GM21723 (cell line): ENCODE results near the gene MAGED2.
"Not testable (repeated sequence)": the region's sequence is repeated elsewhere in the genome, so short reads cannot be mapped to it uniquely, and the experiment has no call there.

Source experiments
- ATAC-seq: cut with Tn5 transposase; IDR thresholded peaks from one replicate; pipeline ENCODE4 v1.9.1; 2021; ENCODE audit warnings: mild to moderate bottlenecking, moderate library complexity; ENCODE audit not compliant: unreplicated experiment

MAGED2 gene, protein sequence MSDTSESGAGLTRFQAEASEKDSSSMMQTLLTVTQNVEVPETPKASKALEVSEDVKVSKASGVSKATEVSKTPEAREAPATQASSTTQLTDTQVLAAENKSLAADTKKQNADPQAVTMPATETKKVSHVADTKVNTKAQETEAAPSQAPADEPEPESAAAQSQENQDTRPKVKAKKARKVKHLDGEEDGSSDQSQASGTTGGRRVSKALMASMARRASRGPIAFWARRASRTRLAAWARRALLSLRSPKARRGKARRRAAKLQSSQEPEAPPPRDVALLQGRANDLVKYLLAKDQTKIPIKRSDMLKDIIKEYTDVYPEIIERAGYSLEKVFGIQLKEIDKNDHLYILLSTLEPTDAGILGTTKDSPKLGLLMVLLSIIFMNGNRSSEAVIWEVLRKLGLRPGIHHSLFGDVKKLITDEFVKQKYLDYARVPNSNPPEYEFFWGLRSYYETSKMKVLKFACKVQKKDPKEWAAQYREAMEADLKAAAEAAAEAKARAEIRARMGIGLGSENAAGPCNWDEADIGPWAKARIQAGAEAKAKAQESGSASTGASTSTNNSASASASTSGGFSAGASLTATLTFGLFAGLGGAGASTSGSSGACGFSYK

DNA sequence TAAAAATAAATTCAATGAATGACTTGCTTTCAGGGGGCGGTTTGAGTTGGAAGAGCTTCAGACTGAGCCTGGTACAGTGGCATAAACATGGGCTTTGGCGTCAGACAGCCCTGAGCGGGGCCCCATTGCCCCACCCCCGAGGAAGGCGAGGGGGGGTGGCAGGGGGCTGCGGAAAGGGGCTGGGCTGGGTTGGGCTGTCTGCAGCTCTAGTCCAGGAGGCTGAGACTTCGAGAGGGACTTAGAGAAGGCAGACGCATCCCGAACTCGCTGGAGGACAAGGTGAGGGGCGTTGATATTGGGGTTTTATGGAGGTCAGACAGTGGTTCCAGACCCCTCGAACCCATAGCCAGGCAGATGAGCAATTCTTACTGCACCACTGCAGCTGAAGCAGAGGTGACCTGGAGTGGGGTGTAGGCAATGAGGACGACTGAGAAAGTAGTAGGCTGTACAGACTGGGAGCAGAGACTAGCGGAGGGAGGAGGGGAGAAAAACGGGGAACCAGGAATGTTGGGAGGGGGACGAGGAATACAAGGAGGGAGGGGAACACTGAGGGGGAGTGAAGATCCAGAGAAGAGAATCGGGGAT is at the start of gene MAGED2:
MAGED2 (plus strand) TSS at position 222 of the 585 bp plus-strand sequence. CDS start 1,587 bp downstream, outside the sequence.
- ATAC-seq, result no peak

DNA sequence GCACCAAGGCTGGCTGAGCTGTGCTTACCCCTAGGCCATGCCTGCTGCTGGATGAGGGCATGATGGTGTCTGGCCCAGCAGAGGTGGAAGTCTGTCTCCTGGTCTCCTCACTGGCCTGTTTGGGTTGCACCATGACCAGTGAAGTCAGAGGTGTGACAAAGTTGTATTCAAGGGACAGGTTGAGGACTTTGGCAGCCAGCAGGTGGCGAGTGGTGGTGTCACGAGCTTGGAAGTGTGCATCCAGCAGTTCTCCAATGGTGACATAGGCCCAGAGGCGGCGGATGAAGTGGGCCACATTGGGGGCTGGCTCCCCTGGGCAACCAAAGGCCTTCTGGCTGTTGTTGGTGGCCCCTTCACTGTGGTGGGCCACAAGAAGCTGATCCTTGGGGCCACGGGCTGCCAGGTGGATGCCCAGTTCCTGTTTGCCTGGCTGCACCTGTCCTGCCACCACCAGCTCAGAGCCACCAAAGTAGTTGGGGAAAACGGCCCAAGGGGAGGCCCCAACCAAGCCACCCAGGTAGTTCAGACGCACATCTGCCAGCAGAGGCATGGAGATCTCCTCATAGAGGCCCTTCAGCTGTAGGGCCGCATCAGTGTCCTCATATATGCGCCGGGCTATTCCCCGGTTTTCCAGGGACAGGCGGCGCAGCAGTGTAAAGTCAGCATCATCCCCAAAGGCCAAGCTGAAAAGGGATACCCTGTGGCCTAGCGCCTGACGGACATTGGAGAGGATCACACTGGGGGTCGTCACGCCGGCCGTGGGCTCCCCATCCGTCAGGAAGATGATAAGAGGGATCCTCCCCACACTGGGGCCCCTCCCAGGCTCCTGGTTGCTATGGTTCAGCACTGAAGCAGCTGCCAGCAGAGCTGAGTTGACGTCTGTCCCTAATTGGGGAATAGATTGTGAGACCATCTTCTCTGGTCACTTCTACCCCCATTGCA is 49.2 kb upstream of the MAGED2 start:
- no peak for ATAC-seq

DNA sequence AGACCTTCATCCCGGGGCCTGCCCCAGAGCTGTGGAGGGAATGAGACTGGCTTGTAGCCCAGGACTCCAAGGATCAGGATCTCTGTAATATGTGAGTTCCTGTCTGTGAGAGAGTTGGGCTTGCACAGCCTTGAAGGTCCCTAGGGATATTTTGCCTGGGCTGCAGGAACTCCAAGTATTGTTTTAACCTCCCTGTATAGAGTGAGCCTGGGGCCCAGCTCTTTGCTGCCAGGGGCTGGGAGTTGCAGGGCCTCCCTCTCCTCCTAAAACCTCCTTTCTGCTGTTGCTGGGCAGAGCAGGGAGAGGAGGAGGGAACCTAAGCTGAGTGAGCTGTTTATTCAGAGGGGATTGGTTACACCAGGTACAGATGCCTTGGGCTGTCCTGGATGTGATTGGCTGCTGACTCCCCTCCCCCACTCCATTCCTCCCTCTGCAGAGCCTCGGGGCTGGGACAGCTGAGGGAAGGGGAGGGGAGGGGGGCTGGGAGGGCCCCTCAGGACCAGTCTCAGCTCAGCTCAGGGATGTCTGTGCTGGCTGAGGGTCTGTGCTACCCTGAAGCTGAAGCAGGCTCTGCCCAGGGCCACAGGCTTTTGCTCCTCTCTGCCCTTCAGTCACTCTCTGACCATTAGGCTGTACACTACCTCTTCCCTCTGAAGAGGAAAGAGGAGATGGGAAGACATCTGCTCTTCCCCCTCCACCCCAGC is 33.0 kb upstream of the MAGED2 start:
- not testable (repeated sequence) for ATAC-seq

DNA sequence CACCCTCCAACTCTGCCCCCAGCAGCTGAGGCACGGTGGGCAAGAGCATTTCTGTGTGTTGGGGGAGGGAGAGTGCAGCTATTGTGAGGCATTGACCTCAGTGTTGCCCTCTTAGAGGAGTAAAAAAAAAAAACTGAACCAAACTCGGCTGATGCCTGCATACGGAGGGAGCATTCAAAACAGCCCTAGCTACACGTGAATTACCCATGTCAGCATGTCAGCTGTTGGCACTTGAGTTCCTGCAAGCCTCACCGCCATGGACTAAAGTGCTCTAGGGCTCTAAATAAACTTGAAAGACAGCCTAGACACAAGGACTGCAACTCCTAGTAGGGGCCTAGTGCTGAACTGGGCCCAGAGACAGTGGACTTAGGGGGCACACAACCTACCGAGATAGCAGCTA is 31.5 kb upstream of the MAGED2 start:
- no peak for ATAC-seq

DNA sequence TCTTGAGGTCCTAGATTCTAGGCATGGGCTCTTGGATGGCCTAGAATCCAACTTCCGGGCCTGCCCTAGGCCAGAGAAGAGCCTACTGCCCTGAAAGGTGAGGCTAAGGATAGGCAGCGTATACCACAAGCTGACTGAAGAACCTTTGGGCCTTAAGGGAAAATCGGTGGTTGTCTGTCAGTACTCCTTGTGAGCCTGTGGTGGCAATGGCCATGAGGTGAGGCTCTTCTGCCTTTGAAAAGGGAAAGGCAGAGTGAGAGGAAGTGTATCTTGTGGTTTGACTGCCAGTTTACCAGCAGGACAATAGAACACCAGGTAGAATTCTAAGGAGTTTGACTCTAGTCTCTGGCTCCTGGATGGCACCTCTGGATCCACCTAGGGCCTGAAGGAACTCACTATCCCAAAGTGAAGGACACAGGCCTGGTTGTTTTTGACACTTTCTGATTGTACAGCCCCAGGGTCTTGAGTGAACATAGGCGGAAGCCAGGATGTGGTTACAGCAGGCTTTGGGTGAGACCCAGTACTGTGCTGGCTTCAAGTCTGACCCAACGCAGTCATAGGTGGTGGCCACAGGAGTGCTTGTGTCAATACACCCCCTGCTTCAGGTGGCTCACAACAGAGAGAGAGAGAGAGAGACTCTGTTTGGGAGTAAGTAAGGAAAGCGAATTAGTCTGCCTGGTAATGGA is 30.4 kb upstream of the MAGED2 start:
- no peak for ATAC-seq

DNA sequence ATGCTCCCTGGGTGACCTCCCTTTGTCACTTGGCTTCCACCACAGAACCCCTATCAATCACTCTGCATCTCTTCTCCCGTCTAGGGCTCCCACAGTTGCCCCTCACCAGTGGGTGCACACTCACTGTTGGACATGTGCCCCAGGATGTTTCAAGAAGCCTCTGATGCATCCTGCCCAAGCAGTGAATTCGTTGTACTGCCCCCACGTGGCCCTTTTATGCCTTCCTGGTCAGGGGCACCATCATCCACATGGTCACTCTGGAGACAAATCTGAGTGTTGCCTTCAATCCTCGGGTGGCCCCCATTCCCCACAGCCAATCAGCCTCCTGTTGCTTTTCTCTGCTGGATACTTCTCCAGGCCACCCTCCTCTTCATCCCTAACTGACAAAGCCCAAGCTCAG is 21.6 kb upstream of the MAGED2 start:
- ATAC-seq, result no peak

DNA sequence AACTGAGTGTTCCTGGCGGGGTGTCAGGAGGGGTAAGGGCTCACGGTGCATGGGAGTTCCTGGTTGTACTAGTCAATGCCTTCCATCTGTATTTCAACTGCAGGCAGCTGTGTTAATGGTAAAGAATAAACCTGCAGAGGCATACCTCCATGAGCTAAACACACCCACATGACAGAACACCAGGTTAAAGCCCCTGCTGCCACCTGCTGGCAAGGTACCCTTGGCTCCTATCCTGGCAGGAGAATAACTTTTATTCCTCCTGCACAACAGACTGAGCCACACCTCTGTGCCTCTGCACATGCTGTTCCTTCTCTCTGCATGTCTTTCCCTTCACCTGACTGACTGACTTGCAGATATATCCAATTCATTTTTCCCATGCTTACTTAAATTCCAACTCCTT is 20.6 kb upstream of the MAGED2 start:
- no peak for ATAC-seq

DNA sequence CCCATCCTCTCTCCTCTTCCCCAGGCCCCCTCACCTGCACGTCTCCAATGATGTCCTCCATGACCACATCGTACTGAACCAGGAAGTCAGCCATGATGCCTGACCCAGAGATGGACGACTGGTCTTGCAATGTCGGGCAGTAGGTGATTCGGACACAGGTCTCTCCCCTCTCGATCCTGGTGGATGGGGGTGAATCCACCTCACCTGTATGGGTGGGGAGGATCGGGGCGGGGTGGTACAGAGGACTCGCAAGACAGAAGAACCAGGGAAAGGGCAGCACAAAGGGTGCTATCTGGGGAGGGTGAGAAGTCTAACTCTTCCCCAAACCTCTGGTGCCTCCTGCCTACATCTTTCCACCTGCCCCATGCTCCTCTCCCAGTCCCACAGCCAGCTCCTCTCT is 19.1 kb upstream of the MAGED2 start:
- ATAC-seq, result no peak

DNA sequence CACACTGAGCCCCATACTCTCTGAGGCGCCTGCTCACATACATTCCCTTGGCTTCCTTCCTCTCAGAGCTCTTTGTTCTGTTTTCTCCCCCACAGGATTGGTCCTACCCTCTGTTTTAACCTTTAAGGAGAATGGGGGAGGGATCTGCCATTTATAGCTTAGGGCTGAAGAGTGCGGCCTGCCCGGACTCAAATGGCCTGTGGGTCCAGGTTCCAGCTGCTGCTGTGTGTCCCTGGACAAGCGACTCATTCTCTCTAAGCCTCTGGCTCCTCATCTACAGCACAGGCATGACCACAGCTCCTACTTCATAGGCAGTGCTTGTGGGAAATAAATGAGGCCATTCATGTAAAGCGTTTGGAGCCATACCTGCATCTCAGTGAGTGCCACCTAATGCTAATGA is 18.1 kb upstream of the MAGED2 start:
- ATAC-seq, result not testable (repeated sequence)

DNA sequence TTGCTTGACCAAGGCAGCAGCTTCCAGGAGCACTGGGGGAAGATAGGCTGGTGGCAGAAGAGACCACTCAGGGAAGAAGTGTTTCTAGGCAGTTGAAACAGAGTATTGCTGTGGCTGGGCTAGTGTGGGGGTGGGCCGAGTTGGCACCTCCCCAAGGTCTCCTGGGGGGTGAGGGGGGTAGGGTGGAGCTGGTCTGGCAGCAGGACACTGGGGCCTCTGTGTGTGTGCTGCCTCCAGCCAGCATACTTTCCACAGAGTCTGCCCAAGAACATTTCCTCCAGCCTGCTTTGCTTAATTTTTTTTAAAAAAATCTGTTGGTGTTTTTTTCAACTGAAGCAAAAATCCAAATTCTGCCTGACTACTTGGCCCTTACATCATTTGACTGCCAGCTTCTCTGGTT is 13.5 kb upstream of the MAGED2 start:
- ATAC-seq, result no peak

DNA sequence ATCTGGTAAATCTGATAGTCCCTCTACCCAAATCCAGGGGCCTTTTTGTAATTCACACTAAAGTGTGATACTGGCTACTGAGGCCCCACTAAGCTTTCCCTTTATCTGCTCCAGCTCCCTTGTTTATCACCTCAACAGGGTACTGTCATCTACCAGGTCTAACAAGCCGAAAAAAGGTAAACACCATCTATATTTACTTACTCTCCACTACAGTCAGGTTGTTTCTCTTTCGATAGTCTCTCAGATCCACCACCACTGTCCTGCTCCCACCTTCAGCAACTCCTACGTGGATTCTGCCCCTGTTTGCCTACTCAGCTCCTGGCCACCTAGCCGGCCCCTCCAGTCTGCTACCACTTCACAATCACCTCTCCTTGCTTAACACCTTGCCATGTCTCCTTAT is 12.8 kb upstream of the MAGED2 start:
- no peak for ATAC-seq

DNA sequence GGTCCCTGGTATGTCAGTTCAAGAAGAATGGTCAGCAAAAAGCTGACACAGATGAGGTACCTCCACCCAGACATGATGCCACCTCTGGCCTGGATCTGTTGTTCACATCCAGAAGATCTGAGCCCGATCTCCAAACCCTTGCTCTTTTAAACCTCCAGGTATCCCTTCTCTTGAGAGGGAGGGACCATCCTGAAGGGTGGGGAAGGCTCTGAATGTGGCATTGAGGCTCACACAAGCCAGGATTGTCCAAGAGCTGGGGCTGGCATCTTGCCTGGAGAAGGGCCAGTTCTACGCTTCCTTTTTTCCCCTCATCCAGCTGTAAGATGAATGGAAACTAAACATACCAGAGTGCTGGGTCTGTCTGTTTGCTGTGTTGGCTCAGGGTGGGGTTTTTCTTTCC is 9.4 kb upstream of the MAGED2 start, which contains the start of gene ITIH6:
ITIH6 (minus strand) TSS at position 119 of the 400 bp plus-strand sequence; CDS start at position 74, 45 bp downstream.
- ATAC-seq, result no peak

DNA sequence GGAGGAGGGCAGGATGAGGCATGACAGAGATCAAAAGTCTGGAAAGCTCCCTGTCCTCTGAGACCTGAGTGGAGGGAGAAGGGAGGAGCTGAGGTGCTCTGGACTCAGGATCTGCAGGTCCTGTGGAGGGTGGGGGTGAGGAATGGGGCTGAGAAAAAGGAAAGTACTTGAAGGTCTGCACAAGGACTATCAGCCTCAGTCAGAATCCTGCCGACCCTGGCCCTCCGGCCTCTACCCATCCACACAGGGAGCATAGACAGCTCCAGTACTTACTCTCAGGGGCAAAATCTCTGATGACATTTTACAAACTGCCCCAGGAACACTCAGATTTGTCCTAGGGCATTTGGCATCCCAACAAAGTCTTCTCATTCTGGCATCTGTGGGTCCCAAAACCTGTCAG is 8.5 kb upstream of the MAGED2 start:
- ATAC-seq, result no peak

DNA sequence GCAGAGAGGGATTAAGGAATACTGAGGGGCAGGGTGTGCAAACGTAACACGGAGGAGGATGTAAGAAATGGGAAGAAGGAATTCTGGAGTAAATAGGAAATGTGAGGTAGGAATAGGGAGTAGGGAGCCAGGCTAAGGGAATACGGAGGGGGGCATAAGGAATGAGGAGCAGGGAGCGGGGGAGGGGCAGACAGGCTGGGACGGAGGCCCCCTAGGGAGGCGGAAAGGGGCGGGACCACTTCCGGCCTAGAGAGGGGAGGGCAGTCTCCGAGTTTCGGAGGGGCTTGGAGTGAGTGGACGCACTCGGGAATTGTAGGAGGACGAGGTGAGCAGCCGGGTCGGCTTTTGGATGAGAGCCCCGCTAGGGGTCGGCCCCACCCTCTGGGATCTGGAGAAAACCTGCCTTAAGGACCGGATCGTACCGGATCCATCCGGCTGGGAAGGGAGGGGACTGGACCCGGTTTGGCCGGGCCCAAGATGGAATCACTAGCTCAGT is 612 bp downstream of the MAGED2 start:
- peak; percentile 38 for ATAC-seq

DNA sequence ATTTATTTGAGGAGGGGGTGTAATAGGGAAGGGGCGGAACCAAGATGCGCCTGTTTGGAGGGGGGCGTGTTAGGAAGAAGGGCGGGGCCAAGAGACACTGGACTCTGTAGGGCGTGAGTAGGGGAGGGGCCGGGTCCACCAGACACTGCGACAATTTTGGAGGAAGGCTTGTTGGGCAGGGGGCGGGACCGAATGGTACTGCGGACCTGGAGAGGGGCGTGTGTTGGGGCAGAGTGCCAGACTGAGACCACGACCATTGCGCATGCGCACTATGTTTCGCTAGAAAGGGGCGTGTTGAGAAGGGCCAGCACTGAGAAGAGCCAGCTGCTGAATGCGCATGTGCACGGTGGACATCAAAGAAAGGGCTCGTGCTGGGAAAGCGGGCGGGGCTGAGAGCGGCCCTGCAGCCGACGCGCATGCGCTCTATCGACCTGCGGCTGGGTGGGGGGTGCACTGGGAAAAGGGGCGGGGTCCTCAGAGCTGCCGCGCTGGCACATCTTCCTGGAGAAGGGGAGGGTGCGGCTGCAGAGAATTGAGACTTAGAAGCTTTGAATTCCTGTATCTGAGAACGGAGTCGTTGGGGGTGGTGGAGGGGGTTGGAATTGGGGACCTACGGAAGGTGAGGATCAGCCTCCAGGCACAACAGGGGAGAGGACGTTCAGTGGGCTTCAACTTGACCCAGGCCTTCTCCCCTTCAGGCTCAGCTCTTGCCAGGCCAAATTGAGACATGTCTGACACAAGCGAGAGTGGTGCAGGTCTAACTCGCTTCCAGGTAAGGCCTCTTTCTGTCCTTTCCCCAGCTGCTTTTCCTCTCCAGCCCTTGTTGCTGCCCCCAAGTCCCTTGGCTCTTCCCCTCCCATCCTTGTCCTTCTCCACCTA is 1.3 kb downstream of the MAGED2 start:
- ATAC-seq, result peak; percentile 82

DNA sequence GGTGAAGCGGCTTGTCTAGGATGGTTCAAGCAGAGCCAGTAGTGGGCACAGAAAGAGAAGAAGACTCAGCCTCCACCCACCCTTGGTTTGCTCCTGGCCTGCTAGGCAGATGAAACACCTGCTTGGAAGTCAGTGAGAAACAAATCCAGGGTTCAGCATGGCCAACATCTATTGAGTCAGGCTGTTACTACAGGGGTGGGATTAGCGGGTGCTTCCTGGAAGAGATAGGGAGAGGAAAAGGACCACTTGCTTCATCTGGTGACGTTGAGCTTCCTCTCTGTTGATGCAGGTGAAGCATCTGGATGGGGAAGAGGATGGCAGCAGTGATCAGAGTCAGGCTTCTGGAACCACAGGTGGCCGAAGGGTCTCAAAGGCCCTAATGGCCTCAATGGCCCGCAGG is 3.0 kb downstream of the MAGED2 start:
- no peak for ATAC-seq

DNA sequence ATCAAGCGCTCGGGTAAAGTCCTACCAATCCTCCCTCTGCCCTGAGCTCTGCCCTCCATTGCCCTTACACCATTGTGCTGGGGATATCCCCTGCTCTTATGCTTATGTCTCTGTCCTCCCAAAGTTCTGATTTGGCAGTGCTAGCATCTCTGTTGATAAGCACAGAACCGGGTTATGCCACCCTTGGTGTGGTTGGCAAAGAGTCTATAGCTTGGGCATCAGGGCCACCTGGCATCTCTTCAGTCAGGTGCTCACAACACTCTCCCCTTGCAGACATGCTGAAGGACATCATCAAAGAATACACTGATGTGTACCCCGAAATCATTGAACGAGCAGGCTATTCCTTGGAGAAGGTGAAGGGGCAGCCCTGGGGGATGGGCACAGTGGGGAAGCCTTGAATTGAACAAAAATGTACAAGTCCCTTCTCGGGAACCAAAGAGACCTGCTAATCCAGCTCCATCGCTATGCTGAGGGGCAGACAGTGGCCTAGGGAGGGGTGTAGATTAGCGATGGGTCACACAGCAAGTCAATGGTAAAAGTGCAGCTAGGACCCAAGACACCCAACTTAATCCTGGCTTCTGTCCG is 3.8 kb downstream of the MAGED2 start:
- ATAC-seq, result no peak

DNA sequence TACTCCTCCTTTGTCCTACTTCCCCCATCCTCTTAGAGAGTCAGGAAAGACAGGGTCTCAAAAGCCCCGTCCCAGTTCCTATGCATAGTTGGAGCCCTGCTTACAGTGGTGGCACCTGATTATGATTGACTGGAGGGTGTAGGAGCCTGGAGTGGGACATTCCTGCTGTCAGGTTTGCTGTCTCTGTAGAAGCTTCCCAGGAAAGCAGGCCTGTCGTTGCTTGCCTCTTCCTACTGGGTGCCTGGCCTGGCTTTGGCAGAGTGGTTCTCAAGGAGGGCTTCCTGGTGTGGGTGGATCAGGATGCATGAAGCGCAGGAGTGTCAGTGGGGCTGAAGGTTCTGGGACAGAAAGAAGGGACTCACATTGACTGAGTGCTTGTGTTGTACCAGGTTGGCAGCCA is 4.8 kb downstream of the MAGED2 start:
- no peak for ATAC-seq
